HUES64 (cell line): Measurements from ENCODE around the gene INPP1.

Experiments
- H3K27ac ChIP-seq: 2 replicates; pipeline ENCODE4 v1.7.0; 2013; ENCODE audit warnings: low read depth, low read length, inconsistent platforms
- H3K27me3 ChIP-seq: 2 replicates; pipeline ENCODE4 v1.6.1; 2013; ENCODE audit warnings: mild to moderate bottlenecking, low read length; ENCODE audit not compliant: insufficient read depth
- H3K36me3 ChIP-seq: 2 replicates; pipeline ENCODE4 v1.6.1; 2013; ENCODE audit warnings: mild to moderate bottlenecking, low read length; ENCODE audit not compliant: insufficient read depth
- H3K4me1 ChIP-seq: 2 replicates; pipeline ENCODE4 v1.6.1; 2013; ENCODE audit warnings: mild to moderate bottlenecking, low read length, moderate library complexity; ENCODE audit not compliant: insufficient read depth
- H3K4me3 ChIP-seq: 2 replicates; pipeline ENCODE4 v1.5.1; 2013; ENCODE audit warnings: mild to moderate bottlenecking, low read length, moderate library complexity
- H3K9ac ChIP-seq: 2 replicates; pipeline ENCODE4 v1.6.1; 2013; ENCODE audit warnings: mild to moderate bottlenecking, low read depth, low read length
- H3K9me3 ChIP-seq: 2 replicates; pipeline ENCODE4 v1.6.1; 2013; ENCODE audit warnings: low read depth, low read length; ENCODE audit not compliant: insufficient read depth
- WGBS: fragments of 150-250, 120-280 bp; methylation state at CpG from one replicate; pipeline ENCODE4 v1.1.7; 2013; ENCODE audit warnings: missing lambda C conversion rate; 5-methylcytosine and 5-hydroxymethylcytosine counted together

The INPP1 gene

GRCh38 chr2:190318514-190318913, 24.9 kb upstream of the INPP1 start:
- no peak overlapping the region for H3K27ac ChIP-seq
- peaks cover 10% of the 10 kb centered on the region for H3K4me1 ChIP-seq
- whole genome bisulfite sequencing, result 92% methylated on average over 4 of the region's 4 CpGs

DNA sequence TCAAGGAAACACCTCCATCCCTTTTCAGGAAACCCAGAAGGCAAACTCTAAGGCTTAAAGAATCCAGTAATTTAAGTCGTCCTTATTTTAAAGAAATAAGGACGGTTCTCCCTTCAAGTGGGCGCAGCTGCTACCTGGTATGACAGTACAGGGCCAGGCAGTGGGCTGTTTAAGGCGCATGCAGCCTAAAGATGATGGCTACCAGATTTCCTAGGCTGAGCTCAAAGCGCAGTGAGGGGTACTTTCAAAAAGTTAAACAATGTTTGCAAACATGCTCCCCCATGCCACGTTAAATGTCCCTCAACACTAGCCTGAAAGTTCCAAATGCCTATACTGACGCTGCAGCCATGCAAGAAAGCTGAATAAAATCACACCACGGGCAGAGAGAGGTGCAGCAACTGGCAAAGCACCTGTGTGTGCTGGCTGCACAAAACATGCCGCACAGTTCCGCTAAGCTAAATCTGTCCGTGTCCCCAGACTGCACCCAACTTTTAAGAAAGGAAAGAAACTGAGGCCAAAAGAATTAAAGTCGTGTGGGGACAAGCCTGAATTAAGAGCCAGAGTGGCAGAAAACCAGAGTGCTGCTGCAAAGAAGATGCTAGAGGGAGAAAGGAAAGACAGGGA, 24.3 kb upstream of the INPP1 start:
- no peaks in the 10 kb centered on the region for H3K36me3 ChIP-seq
- H3K4me1 ChIP-seq, result peaks cover 10% of the 10 kb centered on the region
- H3K9ac ChIP-seq, result peak overlapping the region; percentile 74
- H3K27ac ChIP-seq, result peak overlapping the region; percentile 45
- H3K4me3 ChIP-seq, result peak overlapping the region; percentile 73
- no peaks in the 10 kb centered on the region for H3K9me3 ChIP-seq
- no peaks in the 10 kb centered on the region for H3K27me3 ChIP-seq
- WGBS, result 10% methylated on average over 12 of the region's 12 CpGs

More at GRCh38 chr2:190318514-190318913, 24.9 kb upstream of the INPP1 start:
- Histone ChIP-seq H3K36me3 (no peaks in the 10 kb centered on the region), H3K27me3 (no peaks in the 10 kb centered on the region), H3K4me3 (peak overlapping the region; percentile 73), H3K9me3 (no peaks in the 10 kb centered on the region), H3K9ac (peak overlapping the region; percentile 74; the same call in 1 of the 2 replicates)

- H3K9ac ChIP-seq, result peak within 1 kb of the TSS; percentile 74
- peaks cover 10% of the 10 kb centered on the region for H3K4me1 ChIP-seq
- peak within 1 kb of the TSS; percentile 73 for H3K4me3 ChIP-seq
- H3K36me3 ChIP-seq, result no peaks in the 10 kb centered on the region
- WGBS, result under 1% methylated on average over 47 of the region's 50 CpGs
- peak within 1 kb of the TSS; percentile 45 for H3K27ac ChIP-seq
- H3K27me3 ChIP-seq, result no peaks in the 10 kb centered on the region
- H3K9me3 ChIP-seq, result no peaks in the 10 kb centered on the region
These were observed 23.6 kb upstream of the INPP1 start, which contains the start of gene HIBCH for GRCh38 chr2:190319555-190320498. TSS of gene HIBCH (minus strand) at chr2:190319826. CDS start at chr2:190319750, 76 bp downstream.

GRCh38 chr2:190320696-190321095, 22.7 kb upstream of the INPP1 start:
- H3K36me3 ChIP-seq, result no peaks in the 10 kb centered on the region
- no peak overlapping the region for H3K9ac ChIP-seq
- H3K4me3 ChIP-seq, result no peak overlapping the region
- 99% methylated on average over 4 of the region's 4 CpGs for WGBS
- peaks cover 10% of the 10 kb centered on the region for H3K4me1 ChIP-seq
- no peak overlapping the region for H3K27ac ChIP-seq
- no peaks in the 10 kb centered on the region for H3K9me3 ChIP-seq
- no peaks in the 10 kb centered on the region for H3K27me3 ChIP-seq

GRCh38 chr2:190323406-190323805, 20.0 kb upstream of the INPP1 start:
- Histone ChIP-seq H3K9ac (no peak overlapping the region), H3K36me3 (no peaks in the 10 kb centered on the region), H3K4me1 (peaks cover 9% of the 10 kb centered on the region), H3K27ac (no peak overlapping the region), H3K4me3 (no peak overlapping the region), H3K9me3 (no peaks in the 10 kb centered on the region), H3K27me3 (no peaks in the 10 kb centered on the region)

DNA sequence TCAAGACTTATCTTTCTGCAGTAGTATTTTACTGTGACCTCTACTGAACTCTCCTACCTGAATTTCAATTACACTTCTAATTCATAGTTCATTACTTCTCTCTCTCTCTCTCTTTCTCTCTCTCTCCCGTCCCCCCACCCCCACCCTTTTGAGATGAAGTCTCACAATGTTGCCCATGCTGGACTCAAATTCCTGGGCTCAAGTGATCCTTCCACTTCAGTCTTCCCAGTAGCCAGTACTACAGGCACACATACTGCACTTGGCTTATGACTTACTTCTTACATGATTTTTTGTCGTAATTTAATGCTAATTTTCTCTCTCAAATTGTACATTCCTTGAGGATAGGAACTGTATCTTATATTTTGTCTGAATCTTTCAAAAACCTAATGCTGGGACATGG, 17.8 kb upstream of the INPP1 start:
- Histone ChIP-seq H3K4me1 (no peaks in the 10 kb centered on the region), H3K36me3 (no peaks in the 10 kb centered on the region), H3K27me3 (no peaks in the 10 kb centered on the region), H3K27ac (no peak overlapping the region), H3K4me3 (no peak overlapping the region), H3K9me3 (no peaks in the 10 kb centered on the region), H3K9ac (no peak overlapping the region)
- WGBS, result 83% methylated on average over 2 of the region's 2 CpGs

GRCh38 chr2:190327867-190328572, 15.4 kb upstream of the INPP1 start:
- Histone ChIP-seq H3K9ac (no peak overlapping the region), H3K27me3 (no peaks in the 10 kb centered on the region), H3K4me3 (no peak overlapping the region), H3K27ac (no peak overlapping the region), H3K4me1 (no peaks in the 10 kb centered on the region), H3K36me3 (no peaks in the 10 kb centered on the region), H3K9me3 (no peaks in the 10 kb centered on the region)
- 92% methylated on average over 4 of the region's 4 CpGs for WGBS

GRCh38 chr2:190328573-190329147, 14.7 kb upstream of the INPP1 start:
- no peak overlapping the region for H3K27ac ChIP-seq
- no peak overlapping the region for H3K4me3 ChIP-seq
- no peaks in the 10 kb centered on the region for H3K9me3 ChIP-seq
- H3K36me3 ChIP-seq, result no peaks in the 10 kb centered on the region
- no peak overlapping the region for H3K9ac ChIP-seq
- H3K27me3 ChIP-seq, result no peaks in the 10 kb centered on the region
- WGBS, result 80% methylated on average over 1 of the region's 3 CpGs
- no peaks in the 10 kb centered on the region for H3K4me1 ChIP-seq

DNA sequence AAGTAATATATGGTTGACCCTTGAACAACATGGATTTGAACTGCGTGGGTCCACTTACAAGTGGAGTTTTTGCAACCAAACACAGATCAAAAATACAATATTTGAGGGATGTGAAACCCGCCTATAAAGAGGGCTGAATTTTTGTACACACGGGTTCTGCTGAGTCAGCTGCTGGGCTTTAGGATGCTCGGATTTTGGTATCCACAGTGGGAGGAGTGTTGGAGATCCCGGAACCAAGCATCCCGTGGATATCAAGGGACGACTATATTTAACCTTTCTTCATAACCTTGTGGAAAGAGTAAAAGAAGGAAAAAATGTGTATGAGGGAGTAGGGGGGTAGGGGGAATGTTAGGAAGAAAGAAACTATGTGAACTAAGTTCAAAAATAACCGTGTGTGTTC, 10.0 kb upstream of the INPP1 start:
- Histone ChIP-seq H3K9ac (no peak overlapping the region), H3K4me3 (no peak overlapping the region), H3K27ac (no peak overlapping the region), H3K36me3 (no peaks in the 10 kb centered on the region), H3K4me1 (no peaks in the 10 kb centered on the region), H3K27me3 (no peaks in the 10 kb centered on the region), H3K9me3 (no peaks in the 10 kb centered on the region)
- 90% methylated on average over 8 of the region's 8 CpGs for WGBS

DNA sequence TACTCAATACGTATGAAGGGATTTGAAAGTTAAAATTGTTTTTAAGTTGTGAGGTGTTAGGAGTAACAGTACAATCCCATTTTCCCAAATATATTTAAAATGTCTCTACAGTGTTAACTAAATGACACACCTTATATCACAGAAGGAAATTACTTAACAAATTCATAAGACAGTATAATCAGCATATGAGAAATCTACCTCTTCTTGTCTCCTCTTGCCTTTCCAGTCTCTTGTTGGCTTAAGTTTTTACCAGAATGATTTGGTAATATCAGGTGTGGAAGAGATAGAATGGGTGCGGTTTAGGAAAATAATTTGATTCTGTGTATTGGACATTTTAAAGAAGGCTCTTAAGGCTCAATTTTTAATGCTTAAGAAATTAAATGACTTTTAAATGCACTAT, 9.5 kb upstream of the INPP1 start:
- WGBS, result 100% methylated on average over 1 of the region's 2 CpGs

More for the DNA sequence above, 9.5 kb upstream of the INPP1 start:
- H3K27me3 ChIP-seq, result no peaks in the 10 kb centered on the region
- H3K27ac ChIP-seq, result no peak overlapping the region
- no peaks in the 10 kb centered on the region for H3K36me3 ChIP-seq
- no peak overlapping the region for H3K4me3 ChIP-seq
- H3K9me3 ChIP-seq, result no peaks in the 10 kb centered on the region
- H3K4me1 ChIP-seq, result no peaks in the 10 kb centered on the region
- no peak overlapping the region for H3K9ac ChIP-seq
